Nasal cavity respiratory epithelium epithelial cell of viscerocranial mucosa (primary cell): ENCODE data around the gene ZNF823. TPM values are rescaled to one million over a fixed set of nuclear protein-coding genes. Genes with fewer than 3 reads are reported as not detected.

ENCODE experiments used
- total RNA-seq: library from RNA; depleted of rRNA; stranded (reverse); fragments of >200 nt; gene quantifications from 2 replicates; pipeline ENCODE4 v1.2.3, GENCODE V29; 2014

The ZNF823 gene
- 4.1 and 7.5 TPM in 2 replicates for total RNA-seq

GRCh38 chr19:11738746-11739620 is at the start of gene ZNF823:
ZNF823 (minus strand) TSS chr19:11738946; CDS start chr19:11738819, 127 bp downstream.

GRCh38 chr19:11766597-11767591 is 28.1 kb upstream of the ZNF823 start, which contains the start of gene ZNF441:
ZNF441 (plus strand) TSS chr19:11767000; CDS start chr19:11767194, 194 bp downstream.

Other genes starting within 250 kb of the ZNF823 start
- 4.3 and 4.8 TPM in 2 replicates for gene ZNF653, start 233.1 kb downstream of the ZNF823 start, total RNA-seq
- gene ECSIT, start 209.8 kb downstream of the ZNF823 start, total RNA-seq: 28.5 and 34.9 TPM in 2 replicates
- gene CNN1, start 200.1 kb downstream of the ZNF823 start, total RNA-seq: 2.3 TPM in 1 of 2 replicates, not detected in the other
- gene ELOF1, start 179.7 kb downstream of the ZNF823 start, total RNA-seq: 23.3 and 25.6 TPM in 2 replicates
- 8.9 and 52.9 TPM in 2 replicates for gene ACP5, start 161.3 kb downstream of the ZNF823 start, total RNA-seq
- gene ZNF627, start 141.5 kb downstream of the ZNF823 start, total RNA-seq: 20.8 and 25.8 TPM in 2 replicates
- 8.2 and 8.8 TPM in 2 replicates for gene ZNF441, start 28.1 kb upstream of the ZNF823 start, total RNA-seq
- 0.34 and 1.6 TPM in 2 replicates for gene ZNF491, start 59.6 kb upstream of the ZNF823 start, total RNA-seq
- gene ZNF440, start 75.3 kb upstream of the ZNF823 start, total RNA-seq: 8.5 and 14.2 TPM in 2 replicates
- 1.0 and 5.3 TPM in 2 replicates for gene ZNF439, start 109.8 kb upstream of the ZNF823 start, total RNA-seq
- 0.34 and 2.7 TPM in 2 replicates for gene ZNF69, start 148.8 kb upstream of the ZNF823 start, total RNA-seq
- gene ZNF700, start 186.2 kb upstream of the ZNF823 start, total RNA-seq: 10.3 and 12.4 TPM in 2 replicates
- gene ZNF763, start 226.1 kb upstream of the ZNF823 start, total RNA-seq: 0.68 and 1.9 TPM in 2 replicates